B cell (primary cell): Measurements from ENCODE around the gene MUC5AC. TPM values are rescaled to one million over a fixed set of nuclear protein-coding genes. Genes with fewer than 3 reads are reported as not detected.

Source experiments
- ATAC-seq: fragments of 200-7000 bp; cut with Tn5 transposase; one replicate; pipeline ENCODE4 v1.10.0; 2021; ENCODE audit warnings: low read depth, mild to moderate bottlenecking, moderate number of reproducible peaks, moderate library complexity
- CTCF ChIA-PET: fragments of 350-600 bp; sonication (Branson Sonifier 250); formaldehyde crosslinking; loops from one replicate; lab custom pipeline; 2021; ENCODE audit warnings: antibody characterized with exemption, inconsistent platforms; lab: Charles Lee
- POLR2A ChIA-PET: fragments of 350-600 bp; sonication (Branson Sonifier 250); formaldehyde crosslinking; loops from one replicate; lab custom pipeline; 2021; ENCODE audit warnings: antibody characterized with exemption; lab: Charles Lee
- DNase-seq: peaks from one replicate; pipeline ENCODE4 v3.0.0; 2013
- H2AFZ ChIP-seq: 2 replicates; pipeline ENCODE4 v1.6.1; 2012; ENCODE audit warnings: mild to moderate bottlenecking, low read depth, low read length; ENCODE audit not compliant: insufficient read depth, poor library complexity, severe bottlenecking
- H3K27ac ChIP-seq, 2 donors: 1 replicate in 1 of 2; 2 replicates in 1 of 2; pipeline ENCODE4 v1.5.1; 2012 to 2013; ENCODE audit warnings: low read length in 2 of 2, mild to moderate bottlenecking in 2 of 2, moderate library complexity in 1 of 2
- H3K27me3 ChIP-seq, 4 experiments: fragments of 200-600 bp in 1 of 4; sonication (generic) in 1 of 4; replicated peaks in 1 of 4; 1 replicate in 2 of 4; 2 replicates in 2 of 4; pipeline versions ENCODE4 v1.6.1 to v1.7.0; 2013 to 2016; ENCODE audit warnings: low read length in 3 of 4, mild to moderate bottlenecking in 2 of 4, mixed read lengths in 1 of 4, moderate library complexity in 1 of 4; ENCODE audit not compliant: insufficient read depth in 4 of 4, control insufficient read depth in 3 of 4; ENCODE audit errors: control extremely low read depth in 1 of 4
- H3K36me3 ChIP-seq, 2 experiments: replicated peaks in 1 of 2; 1 replicate in 1 of 2; 2 replicates in 1 of 2; pipeline versions ENCODE4 v1.6.1 to v1.7.1; 2013; ENCODE audit warnings: low read length in 1 of 2; ENCODE audit not compliant: insufficient read depth in 2 of 2, control insufficient read depth in 1 of 2; ENCODE audit errors: control extremely low read depth in 1 of 2, extremely low read depth in 1 of 2
- H3K4me1 ChIP-seq, 2 donors: fragments of 200-600 bp in 1 of 2; sonication (generic) in 1 of 2; 1 replicate in 1 of 2; 2 replicates in 1 of 2; pipeline versions ENCODE4 v1.5.1 to v1.6.1; 2013 to 2017; ENCODE audit warnings: low read length in 2 of 2; ENCODE audit not compliant: control insufficient read depth in 2 of 2, insufficient read depth in 2 of 2
- H3K4me2 ChIP-seq: replicated peaks from 2 replicates; pipeline ENCODE3; 2012; ENCODE audit warnings: mild to moderate bottlenecking, low read depth, low read length; ENCODE audit not compliant: poor library complexity, severe bottlenecking
- H3K4me3 ChIP-seq, 5 experiments: fragments of 200-600 bp in 1 of 5; sonication (generic) in 1 of 5; 1 replicate in 3 of 5; 2 replicates in 2 of 5; pipeline versions ENCODE4 v1.5.1 to v1.7.0; 2011 to 2016; ENCODE audit warnings: low read length in 4 of 5, mild to moderate bottlenecking in 4 of 5, low read depth in 2 of 5, control low read depth in 1 of 5, moderate library complexity in 1 of 5; ENCODE audit not compliant: insufficient read depth in 1 of 5; ENCODE audit errors: control extremely low read depth in 1 of 5, extremely low read depth in 1 of 5
- H3K79me2 ChIP-seq: fragments of 200-600 bp; sonication (generic); one replicate; pipeline ENCODE4 v1.6.0; 2016; ENCODE audit warnings: low read length; ENCODE audit not compliant: control insufficient read depth, insufficient read depth
- H3K9ac ChIP-seq: fragments of 200-600 bp; sonication (generic); 2 replicates; pipeline ENCODE4 v1.6.1; 2017; ENCODE audit warnings: mild to moderate bottlenecking, low read length, moderate library complexity
- H3K9me3 ChIP-seq, 3 donors: one replicate each; pipeline versions ENCODE4 v1.6.1 to v1.7.1; 2013; ENCODE audit warnings: low read length in 2 of 3; ENCODE audit not compliant: control insufficient read depth in 2 of 3, insufficient read depth in 1 of 3; ENCODE audit errors: control extremely low read depth in 1 of 3
- H4K20me1 ChIP-seq: 2 replicates; pipeline ENCODE4 v1.6.0; 2012; ENCODE audit warnings: mild to moderate bottlenecking, low read length; ENCODE audit not compliant: insufficient read depth, control insufficient read depth, poor library complexity, severe bottlenecking
- H3K27ac Mint-ChIP-seq: one replicate; pipeline ENCODE4 v1.8.0; 2021; ENCODE audit warnings: mixed read lengths
- H3K27me3 Mint-ChIP-seq: one replicate; pipeline ENCODE4 v1.8.0; 2021; ENCODE audit warnings: mixed read lengths
- H3K4me1 Mint-ChIP-seq: one replicate; pipeline ENCODE4 v1.8.0; 2021; ENCODE audit warnings: mixed read lengths
- H3K4me3 Mint-ChIP-seq: one replicate; pipeline ENCODE4 v1.8.0; 2021; ENCODE audit warnings: mixed read lengths
- H3K9me3 Mint-ChIP-seq: one replicate; pipeline ENCODE4 v1.8.0; 2022; ENCODE audit warnings: mixed read lengths; ENCODE audit not compliant: insufficient read depth
- CTCF ChIP-seq: fragments of 200-600 bp; IDR thresholded peaks from one replicate; pipeline ENCODE4 v1.8.0; 2022; ENCODE audit warnings: antibody characterized with exemption, mild to moderate bottlenecking
- EZH2 ChIP-seq: IDR thresholded peaks from 2 replicates; pipeline ENCODE4 v1.6.1; 2012; ENCODE audit warnings: borderline replicate concordance, low read depth, mild to moderate bottlenecking, moderate library complexity, low read length; ENCODE audit not compliant: insufficient read depth, poor library complexity, severe bottlenecking
- WGBS: methylation state at CpG from one replicate; pipeline ENCODE4 v1.1.5; 2013; ENCODE audit warnings: missing lambda C conversion rate; ENCODE audit not compliant: insufficient coverage; 5-methylcytosine and 5-hydroxymethylcytosine counted together
- intact Hi-C: fragments of 100-400 bp; cut with micrococcal nuclease; formaldehyde crosslinking; loops from one replicate; pipeline ENCODE4 v1.10.0; 2022
- polyA plus RNA-seq: library from polyadenylated mRNA; depleted of rRNA; stranded (reverse); fragments of >200 nt; gene quantifications from 2 replicates; pipeline ENCODE4 v1.2.3, GENCODE V29; 2012
- total RNA-seq, 2 donors: library from RNA; stranded (reverse); fragments of 120-200 nt in 1 of 2; gene quantifications; 1 replicate in 1 of 2; 2 replicates in 1 of 2; pipeline versions ENCODE4 v1.2.3 to v1.2.4, GENCODE V29; 2013 to 2022

The MUC5AC gene
- total and polyA plus RNA-seq, 2 donors (not counting 1 experiment from before 2014, with no cell fraction given): not detected

- TF ChIP-seq EZH2: no peak
- TF ChIP-seq CTCF: no peak
- Mint-ChIP-seq H3K27ac (no peak overlapping the region), H3K9me3 (no peaks in the 10 kb centered on the region), H3K27me3 (no peaks in the 10 kb centered on the region), H3K4me3 (no peak overlapping the region), H3K4me1 (no peaks in the 10 kb centered on the region)
- Histone ChIP-seq H3K9ac (no peak overlapping the region), H3K79me2 (no peaks in the 10 kb centered on the region), H3K4me2 (no peak overlapping the region), H3K4me1 (no peaks in the 10 kb centered on the region), H3K27ac (no peak overlapping the region), H3K27me3 (no peaks in the 10 kb centered on the region), H2AFZ (no peak overlapping the region), H3K36me3 (no peaks in the 10 kb centered on the region), H4K20me1 (no peaks in the 10 kb centered on the region), H3K9me3 (peaks cover 0 to 15% (median 0%) of the 10 kb centered on the region in 3 donors), H3K4me3 (no peak overlapping the region)
- 95% methylated on average over 33 of the region's 34 CpGs for WGBS
- CTCF ChIA-PET: no interaction called here
- DNase-seq (no peak), ATAC-seq (no peak)
- POLR2A ChIA-PET: no interaction called here
- intact Hi-C loops: no loop called here
Observed at GRCh38 chr11:1177020-1177770, 19.4 kb downstream of the MUC5AC start.

- no peak overlapping the region for H3K4me2 ChIP-seq
- ChIA-PET POLR2A (no interaction called here), CTCF (no interaction called here)
- no peaks in the 10 kb centered on the region for H3K4me1 Mint-ChIP-seq
- H3K9ac ChIP-seq: no peak overlapping the region
- H3K27me3 ChIP-seq: no peaks in the 10 kb centered on the region
- H3K9me3 ChIP-seq: peaks cover 0 to 13% (median 0%) of the 10 kb centered on the region in 3 donors
- H3K27me3 Mint-ChIP-seq: no peaks in the 10 kb centered on the region
- ATAC-seq: no peak
- H3K27ac ChIP-seq: no peak overlapping the region
- no peaks in the 10 kb centered on the region for H3K79me2 ChIP-seq
- 96% methylated on average over 12 of the region's 12 CpGs for WGBS
- no peaks in the 10 kb centered on the region for H3K9me3 Mint-ChIP-seq
- H3K4me3 Mint-ChIP-seq: no peak overlapping the region
- DNase-seq: no peak
- intact Hi-C loops: no loop called here
- H3K4me3 ChIP-seq: no peak overlapping the region
- no peaks in the 10 kb centered on the region for H4K20me1 ChIP-seq
- no peak overlapping the region for H3K27ac Mint-ChIP-seq
- H3K4me1 ChIP-seq: no peaks in the 10 kb centered on the region
- TF ChIP-seq CTCF (no peak), EZH2 (no peak)
- H2AFZ ChIP-seq: no peak overlapping the region
- no peaks in the 10 kb centered on the region for H3K36me3 ChIP-seq
Observed at GRCh38 chr11:1177771-1178090, 20.0 kb downstream of the MUC5AC start.
